GM12878 (cell line): Measurements from ENCODE around the gene POLDIP3. TPM values are rescaled to one million over a fixed set of nuclear protein-coding genes. Genes with fewer than 3 reads are reported as not detected.
A peak's percentile ranks its signal among the peaks of the same experiment; 100 is the strongest.
"Not testable (repeated sequence)": the region's sequence is repeated elsewhere in the genome, so short reads cannot be mapped to it uniquely, and the experiment has no call there.

ENCODE experiments used
- ATAC-seq: fragments of 200-7000 bp; cut with Tn5 transposase; 3 replicates; pipeline ENCODE4 v1.9.1; 2020; ENCODE audit warnings: mild to moderate bottlenecking, moderate library complexity
- BruUV-seq: library from RNA; stranded (reverse); fragments of 400-500 nt; replicated peaks from 2 replicates; lab custom pipeline; 2021; lab: Mats Ljungman, UMichigan
- CTCF ChIA-PET: fragments of 300-600 bp; sonication (Branson Sonifier 250); formaldehyde crosslinking; extraction: SDS; loops from one replicate; lab custom pipeline; 2021; ENCODE audit warnings: inconsistent platforms; lab: Yijun Ruan, JAX
- POLR2A ChIA-PET: fragments of 350-600 bp; formaldehyde crosslinking; extraction: SDS; loops from one replicate; lab custom pipeline; 2021; ENCODE audit warnings: inconsistent platforms; lab: Charles Lee
- RAD21 ChIA-PET: fragments of 300-600 bp; sonication (Branson Sonifier 250); formaldehyde crosslinking; loops from one replicate; lab custom pipeline; 2023; ENCODE audit warnings: antibody characterized with exemption; ENCODE audit not compliant: unreplicated experiment; lab: Charles Lee
- SMC1A ChIA-PET: fragments of 300-600 bp; sonication (Branson Sonifier 250); formaldehyde crosslinking; loops from one replicate; lab custom pipeline; 2023; ENCODE audit not compliant: unreplicated experiment, uncharacterized antibody; lab: Charles Lee
- DNase-seq: peaks from one replicate; pipeline ENCODE4 v3.0.0-alpha.2; 2011; ENCODE audit warnings: low read depth, low spot score
- FAIRE-seq: peaks from 3 replicates; lab custom pipeline; 2011; peaks lifted over from hg19 to GRCh38; lab: Jason Lieb, UNC
- H2AFZ ChIP-seq: 2 replicates; pipeline ENCODE4 v1.6.0; 2011; ENCODE audit warnings: low read depth, low read length, control low read depth; ENCODE audit not compliant: control insufficient read depth
- H3K27ac ChIP-seq: 2 replicates; pipeline ENCODE4 v1.5.1; 2011; ENCODE audit warnings: control low read depth; ENCODE audit not compliant: control insufficient read depth, insufficient read depth
- H3K27me3 ChIP-seq, 2 experiments: replicated peaks in 1 of 2; 2 replicates each; pipeline versions ENCODE4 v1.6.0 to v1.6.1; 2011; ENCODE audit warnings: low read length in 1 of 2; ENCODE audit not compliant: control insufficient read depth in 2 of 2, insufficient read depth in 2 of 2
- H3K36me3 ChIP-seq, 2 experiments: 2 replicates each; pipeline ENCODE4 v1.5.1; 2011; ENCODE audit warnings: low read length in 1 of 2; ENCODE audit not compliant: control insufficient read depth in 2 of 2, insufficient read depth in 2 of 2
- H3K4me1 ChIP-seq: 2 replicates; pipeline ENCODE4 v1.6.1; 2011; ENCODE audit warnings: mild to moderate bottlenecking, low read length, moderate library complexity, mixed read lengths; ENCODE audit not compliant: control insufficient read depth, insufficient read depth
- H3K4me2 ChIP-seq: 2 replicates; pipeline ENCODE4 v1.6.0; 2011; ENCODE audit warnings: control low read depth; ENCODE audit not compliant: control insufficient read depth, insufficient read depth
- H3K4me3 ChIP-seq: fragments of 200-600 bp; sonication (generic); 2 replicates; pipeline ENCODE4 v1.5.1; 2016
- H3K79me2 ChIP-seq: 2 replicates; pipeline ENCODE4 v1.6.0; 2011; ENCODE audit warnings: low read length; ENCODE audit not compliant: control insufficient read depth, insufficient read depth
- H3K9ac ChIP-seq: 2 replicates; pipeline ENCODE4 v1.8.0; 2011; ENCODE audit warnings: low read length, control low read depth, mixed read lengths; ENCODE audit not compliant: control insufficient read depth, insufficient read depth
- H3K9me3 ChIP-seq: replicated peaks from 3 replicates; pipeline ENCODE4 v1.5.1; 2011; ENCODE audit warnings: mild to moderate bottlenecking, low read length; ENCODE audit not compliant: control insufficient read depth, insufficient read depth
- H4K20me1 ChIP-seq: 2 replicates; pipeline ENCODE4 v1.6.0; 2011; ENCODE audit not compliant: control insufficient read depth, insufficient read depth
- BCL3 ChIP-seq: IDR thresholded peaks from 2 replicates; pipeline ENCODE4 v1.6.1; 2011; ENCODE audit warnings: borderline replicate concordance, low read depth, mild to moderate bottlenecking, moderate library complexity, low read length; ENCODE audit not compliant: insufficient read depth, poor library complexity, severe bottlenecking
- BRCA1 ChIP-seq: IDR thresholded peaks from 2 replicates; pipeline ENCODE4 v1.6.1; 2011; ENCODE audit warnings: low read depth, low read length, improper control_type of control experiment
- CBX5 ChIP-seq: sonication (generic); IDR thresholded peaks from 2 replicates; pipeline ENCODE4 v1.6.1; 2016; ENCODE audit warnings: low read depth, moderate library complexity, mild to moderate bottlenecking, inconsistent platforms
- EED ChIP-seq: sonication (generic); IDR thresholded peaks from 2 replicates; pipeline ENCODE4 v1.6.1; 2016; ENCODE audit warnings: antibody characterized with exemption, low read depth
- MLLT1 ChIP-seq: fragments of 450-650 bp; IDR thresholded peaks from 2 replicates; pipeline ENCODE4 v1.6.1; 2016; ENCODE audit warnings: mild to moderate bottlenecking
- MTA3 ChIP-seq: IDR thresholded peaks from 2 replicates; pipeline ENCODE4 v1.6.1; 2012; ENCODE audit warnings: low read length, inconsistent platforms, borderline replicate concordance
- NFYA ChIP-seq: IDR thresholded peaks from 2 replicates; pipeline ENCODE4 v1.6.1; 2011; ENCODE audit warnings: low read depth, mild to moderate bottlenecking, low read length, improper control_type of control experiment, borderline replicate concordance
- YBX1 ChIP-seq: fragments of 450-650 bp; IDR thresholded peaks from 2 replicates; pipeline ENCODE4 v1.6.1; 2016; ENCODE audit warnings: antibody characterized with exemption
- ZBED1 ChIP-seq: IDR thresholded peaks from 2 replicates; pipeline ENCODE4 v1.6.1; 2016; ENCODE audit warnings: borderline replicate concordance
- ZNF207 ChIP-seq: fragments of 450-650 bp; IDR thresholded peaks from 2 replicates; pipeline ENCODE4 v1.6.1; 2014; ENCODE audit warnings: antibody characterized with exemption, mild to moderate bottlenecking, borderline replicate concordance
- WGBS: methylation state at CpG from one replicate; pipeline ENCODE4 v1.1.6; 2016; ENCODE audit warnings: low lambda C conversion rate; ENCODE audit not compliant: insufficient replicate concordance, insufficient coverage; ENCODE audit errors: missing lambda C conversion rate; 5-methylcytosine and 5-hydroxymethylcytosine counted together
- in situ Hi-C: fragments of 300-500 bp; cut with MboI; formaldehyde crosslinking; loops from 9 replicates; pipeline ENCODE4 v1.14.3; 2018; ENCODE audit warnings: mixed read lengths
- intact Hi-C: fragments of 100-400 bp; cut with micrococcal nuclease; formaldehyde crosslinking; loops from one replicate; pipeline ENCODE4 v1.14.2; 2022; ENCODE audit not compliant: unreplicated experiment
- polyA plus RNA-seq, 11 experiments: library from polyadenylated mRNA; depleted of rRNA in 4 of 11; unstranded in 6 of 11; stranded (reverse) in 5 of 11; fragments of >200 nt; fragmentation: Nextera tagmentation in 4 of 11; fragmentation: Illumina TruSeq in 1 of 11; extraction: Ambion mirVana in 4 of 11; extraction: Trizol in 1 of 11; gene quantifications; 1 replicate in 1 of 11; 2 replicates in 10 of 11; pipeline versions ENCODE4 v1.2.1 to v1.2.3, GENCODE V29; 2011 to 2016; ENCODE audit warnings: inconsistent platforms in 2 of 11, missing spikeins in 2 of 11, low read depth in 1 of 11
- total RNA-seq, 4 experiments: library from RNA; depleted of rRNA in 3 of 4; stranded (reverse); fragments of >200 nt in 3 of 4; fragmentation: Illumina TruSeq in 1 of 4; extraction: Trizol in 1 of 4; gene quantifications; 2 replicates each; pipeline versions ENCODE4 v1.2.1 to v1.2.3, GENCODE V29; 2013 to 2021

The POLDIP3 gene
- total and polyA plus RNA-seq, 10 of the 15 experiments (the other 5 are each of a cell fraction or from before 2014, with no cell fraction given) = 14.8 to 60.2 (median 49.5) TPM

- ChIA-PET CTCF (interaction anchor here (1.0 to 1.1 kb wide), 3 partner anchors 16 to 78 kb away, joined by 3 to 4 read pairs (median 3); partner anchors contain the start of gene POLDIP3), SMC1A (interaction anchor here (1.0 to 1.4 kb wide), 3 partner anchors 11 to 15 kb away, joined by 4 to 5 read pairs (median 5); no protein-coding TSS in a partner anchor)
- in situ Hi-C loops = not testable (repeated sequence)
These were observed 78.0 kb downstream of the POLDIP3 start for GRCh38 chr22:42536634-42537033.

GRCh38 chr22:42536166-42536565 is 78.5 kb downstream of the POLDIP3 start:
- H4K20me1 ChIP-seq = no peaks in the 10 kb centered on the region
- 70% methylated on average over 7 of the region's 7 CpGs for WGBS
- H3K4me3 ChIP-seq = no peak overlapping the region
- no peaks in the 10 kb centered on the region for H3K36me3 ChIP-seq
- H3K9ac ChIP-seq = no peak overlapping the region
- no peaks in the 10 kb centered on the region for H3K27me3 ChIP-seq
- no peak for ATAC-seq
- H2AFZ ChIP-seq = no peak overlapping the region
- H3K79me2 ChIP-seq = no peaks in the 10 kb centered on the region
- ChIA-PET SMC1A (interaction anchor here (1.0 to 1.4 kb wide), 3 partner anchors 12 to 16 kb away, joined by 4 to 5 read pairs (median 5); no protein-coding TSS in a partner anchor), CTCF (interaction anchor here (1.0 to 1.1 kb wide), 2 partner anchors 16 to 77 kb away, joined by 3 to 4 read pairs; no protein-coding TSS in a partner anchor), POLR2A (no interaction called here), RAD21 (no interaction called here)
- no TSS peak for BruUV-seq
- in situ Hi-C loops (no loop called here), intact Hi-C loops (no loop called here)
- H3K9me3 ChIP-seq = no peaks in the 10 kb centered on the region
- H3K4me1 ChIP-seq = peaks cover 30% of the 10 kb centered on the region
- no peak overlapping the region for H3K4me2 ChIP-seq
- FAIRE-seq = no peak
- H3K27ac ChIP-seq = no peak overlapping the region
- no peak for DNase-seq
- TF ChIP-seq ZBED1 (no peak), YBX1 (no peak), CBX5 (no peak), MTA3 (no peak), NFYA (no peak), ZNF207 (no peak), BRCA1 (no peak), BCL3 (no peak), EED (no peak)

More at GRCh38 chr22:42536634-42537033, 78.0 kb downstream of the POLDIP3 start:
- FAIRE-seq, H4K20me1 ChIP-seq, H3K4me3 ChIP-seq, H3K9me3 ChIP-seq, DNase-seq, H3K36me3 ChIP-seq, H2AFZ ChIP-seq, intact Hi-C loops, H3K79me2 ChIP-seq, BruUV-seq, ATAC-seq, RAD21 ChIA-PET, H3K27me3 ChIP-seq, H3K9ac ChIP-seq: not testable (repeated sequence)
- POLR2A ChIA-PET = interaction anchor here (0.6 kb wide), 1 partner anchor 15 kb away, joined by 5 read pairs; no protein-coding TSS in a partner anchor
- WGBS = 63% methylated on average over 18 of the region's 18 CpGs
- Histone ChIP-seq H3K27ac (peak overlapping the region; percentile 72), H3K4me1 (peaks cover 30% of the 10 kb centered on the region), H3K4me2 (peak overlapping the region; percentile 30; the same call in 1 of the 2 replicates)
- 0 out of 2 replicates have a peak, but pooled peaks have one; percentile 31 for TF ChIP-seq MLLT1
- TF ChIP-seq, all 136 proteins: peak for 1; not testable (repeated sequence) for 135
